AG09319 (cell line): Measurements from ENCODE around the gene IFNLR1.

ENCODE experiments used
- DNase-seq: peaks from one replicate; pipeline ENCODE4 v3.0.0-alpha.2; 2010; ENCODE audit warnings: low read depth; ENCODE audit errors: extremely low read depth
- TF ChIP-seq, protein P1 (sequence below): IDR thresholded peaks from 2 replicates; pipeline ENCODE4 v1.5.1; 2011; ENCODE audit warnings: low read depth, mild to moderate bottlenecking, inconsistent platforms, low read length, moderate library complexity

Gene IFNLR1

DNA sequence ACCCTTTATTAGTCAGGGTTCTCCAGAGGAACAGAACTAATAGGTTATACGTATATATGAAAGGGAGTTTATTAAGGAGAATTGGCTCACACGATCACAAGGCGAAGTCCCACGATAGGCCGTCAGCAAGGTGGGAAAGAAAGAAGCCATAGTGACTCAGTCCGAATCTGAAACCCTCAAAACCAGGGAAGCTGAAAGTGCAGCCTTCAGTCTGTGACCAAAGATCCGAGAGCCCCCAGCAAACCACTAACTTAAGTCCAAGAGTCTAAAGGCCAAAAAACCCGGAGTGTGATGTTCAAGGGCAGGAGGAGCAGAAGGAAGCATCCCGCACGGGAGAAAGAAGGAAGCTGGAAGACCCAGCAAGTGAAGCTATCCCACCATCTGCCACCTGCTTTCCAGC lies 9.9 kb downstream of the IFNLR1 start:
- TF ChIP-seq, protein P1, sequence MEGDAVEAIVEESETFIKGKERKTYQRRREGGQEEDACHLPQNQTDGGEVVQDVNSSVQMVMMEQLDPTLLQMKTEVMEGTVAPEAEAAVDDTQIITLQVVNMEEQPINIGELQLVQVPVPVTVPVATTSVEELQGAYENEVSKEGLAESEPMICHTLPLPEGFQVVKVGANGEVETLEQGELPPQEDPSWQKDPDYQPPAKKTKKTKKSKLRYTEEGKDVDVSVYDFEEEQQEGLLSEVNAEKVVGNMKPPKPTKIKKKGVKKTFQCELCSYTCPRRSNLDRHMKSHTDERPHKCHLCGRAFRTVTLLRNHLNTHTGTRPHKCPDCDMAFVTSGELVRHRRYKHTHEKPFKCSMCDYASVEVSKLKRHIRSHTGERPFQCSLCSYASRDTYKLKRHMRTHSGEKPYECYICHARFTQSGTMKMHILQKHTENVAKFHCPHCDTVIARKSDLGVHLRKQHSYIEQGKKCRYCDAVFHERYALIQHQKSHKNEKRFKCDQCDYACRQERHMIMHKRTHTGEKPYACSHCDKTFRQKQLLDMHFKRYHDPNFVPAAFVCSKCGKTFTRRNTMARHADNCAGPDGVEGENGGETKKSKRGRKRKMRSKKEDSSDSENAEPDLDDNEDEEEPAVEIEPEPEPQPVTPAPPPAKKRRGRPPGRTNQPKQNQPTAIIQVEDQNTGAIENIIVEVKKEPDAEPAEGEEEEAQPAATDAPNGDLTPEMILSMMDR = no peak

DNA sequence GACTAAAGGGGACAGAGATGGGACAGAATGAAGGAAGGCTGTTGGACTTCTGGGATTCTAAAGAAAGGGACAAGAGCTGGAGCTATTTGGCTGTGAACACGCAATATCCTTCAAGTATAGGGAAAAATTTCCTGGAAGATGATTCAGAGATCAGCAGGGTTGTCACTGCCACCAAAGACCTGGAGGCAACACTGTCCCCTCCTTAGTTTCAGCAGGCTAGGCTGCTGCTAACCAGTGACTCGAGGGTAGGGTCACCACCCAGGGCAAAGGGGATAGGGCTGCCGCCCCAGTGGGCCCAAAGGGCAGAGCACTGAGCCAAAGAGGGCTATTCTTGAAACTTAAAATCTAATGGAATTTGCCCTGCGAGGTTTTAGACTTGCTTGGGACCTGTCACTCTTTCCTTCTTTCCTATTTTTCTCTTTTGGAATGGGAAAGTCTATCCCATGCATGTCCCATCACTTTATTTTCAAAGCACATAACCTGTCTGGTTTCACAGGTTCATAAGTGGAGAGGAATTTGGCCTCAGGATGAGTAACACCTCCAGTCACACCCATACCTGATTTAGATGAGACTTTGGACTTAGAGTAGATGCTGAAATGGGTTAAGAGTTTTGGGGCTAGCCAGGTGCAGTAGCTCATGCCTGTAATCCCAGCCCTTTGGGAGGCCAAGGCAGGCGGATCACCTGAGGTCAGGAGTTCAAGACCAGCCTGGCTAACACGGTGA lies 11.9 kb downstream of the IFNLR1 start:
- TF ChIP-seq, protein P1 = no peak
- DNase-seq = no peak

More for the DNA sequence above, 9.9 kb downstream of the IFNLR1 start:
- DNase-seq = no peak

DNA sequence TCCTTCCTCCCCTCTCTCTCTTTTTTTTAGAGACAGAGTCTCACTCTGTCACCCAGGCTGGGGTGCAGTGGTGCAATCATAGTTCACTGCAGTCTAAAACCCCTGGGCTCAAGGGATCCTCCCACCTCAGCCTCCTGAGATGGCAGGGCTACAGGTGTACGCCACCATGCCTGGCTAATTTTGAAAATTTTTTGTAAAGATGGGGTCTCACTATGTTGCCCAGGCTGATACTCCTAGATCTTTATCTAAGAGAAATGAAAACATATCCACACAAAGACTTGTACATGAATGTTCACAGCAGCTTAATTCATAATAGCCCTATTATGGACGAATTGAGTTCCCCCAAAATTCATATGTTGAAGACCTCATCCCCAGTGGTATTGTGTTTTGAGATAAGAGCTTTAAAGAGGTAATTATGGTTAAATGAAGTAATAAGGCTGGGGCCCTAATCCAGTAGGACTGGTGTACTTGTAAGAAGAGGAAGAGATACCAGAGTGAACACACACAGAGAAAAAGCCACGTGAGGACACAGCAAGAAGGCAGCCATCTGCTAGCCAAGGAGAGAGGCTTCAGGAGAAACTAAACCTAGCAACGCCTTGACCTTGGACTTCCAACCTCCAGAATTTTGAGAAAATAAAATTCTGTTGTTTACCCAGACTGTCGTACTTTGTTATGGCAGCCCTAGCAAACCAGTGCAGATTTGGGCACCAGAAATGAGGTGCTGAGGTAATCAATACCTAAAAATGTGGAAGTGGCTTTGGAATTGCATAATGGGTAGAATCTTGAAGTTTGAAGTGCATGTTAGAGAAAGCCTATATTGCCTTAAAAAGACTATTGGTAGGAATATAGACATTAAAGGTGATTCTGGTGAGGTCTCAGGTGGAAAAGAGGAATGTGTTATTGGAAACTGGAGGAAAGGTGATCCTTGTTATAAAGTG lies 13.2 kb downstream of the IFNLR1 start:
- TF ChIP-seq, protein P1 = no peak
- no peak for DNase-seq

DNA sequence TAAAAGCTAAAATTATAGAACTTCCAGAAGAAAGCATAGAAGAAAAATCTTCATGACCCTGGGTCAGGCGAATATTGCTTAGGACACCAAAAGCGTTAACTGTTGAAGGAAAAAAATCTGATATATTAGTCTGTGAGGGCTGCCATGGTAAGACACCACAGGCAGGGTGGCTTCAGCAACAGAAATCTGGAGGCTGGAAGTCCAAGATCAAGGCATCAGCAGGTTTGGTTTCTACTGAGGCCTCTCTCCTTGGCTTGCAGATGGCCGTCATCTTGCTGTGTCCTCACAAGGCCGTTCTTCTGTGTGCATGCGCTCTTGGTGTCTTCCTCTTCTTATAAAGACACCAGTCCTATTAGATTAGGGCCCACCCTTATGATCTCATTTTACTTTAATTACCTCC lies 14.5 kb downstream of the IFNLR1 start:
- TF ChIP-seq, protein P1 = no peak
- DNase-seq = no peak

DNA sequence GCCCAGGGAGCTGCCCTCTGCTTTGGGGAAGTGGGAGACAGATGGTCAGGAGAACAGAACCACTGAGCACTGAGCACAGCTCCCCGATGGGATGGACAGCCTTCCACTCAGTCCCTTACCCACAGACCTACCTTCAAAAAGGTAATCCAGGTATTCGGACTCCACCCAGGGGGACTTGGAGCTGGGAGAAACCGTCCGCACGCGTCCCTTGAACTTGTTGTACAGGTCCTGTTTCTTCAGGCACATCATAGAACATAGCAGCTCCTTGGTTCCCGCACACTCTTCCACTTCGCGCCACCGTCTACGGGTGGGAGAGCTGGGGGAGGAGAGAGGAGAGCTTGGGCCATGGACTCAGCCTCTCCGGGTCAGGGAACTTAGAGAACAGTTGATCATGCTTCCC lies 17.8 kb downstream of the IFNLR1 start:
- DNase-seq = no peak
- TF ChIP-seq, protein P1 = no peak

DNA sequence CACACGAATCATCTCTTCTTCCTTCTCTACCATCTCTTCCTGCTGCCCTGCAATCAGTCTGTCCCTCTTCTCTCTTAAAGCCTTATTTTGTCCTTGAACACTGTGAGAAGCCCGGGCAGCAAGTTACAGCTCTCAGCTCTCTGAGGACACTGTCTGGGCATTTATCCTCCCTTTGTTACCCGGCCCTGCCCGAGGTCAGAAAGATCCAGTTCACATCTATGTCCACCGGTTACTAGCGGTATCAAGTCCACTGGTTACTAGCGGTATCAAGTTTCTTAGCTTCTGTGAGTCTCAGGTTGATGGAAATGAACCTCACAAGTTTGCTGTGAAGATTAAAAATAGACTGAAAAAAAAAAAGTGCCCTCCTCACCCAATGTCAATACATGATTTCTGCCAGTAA lies 18.8 kb downstream of the IFNLR1 start:
- TF ChIP-seq, protein P1 = no peak
- no peak for DNase-seq

DNA sequence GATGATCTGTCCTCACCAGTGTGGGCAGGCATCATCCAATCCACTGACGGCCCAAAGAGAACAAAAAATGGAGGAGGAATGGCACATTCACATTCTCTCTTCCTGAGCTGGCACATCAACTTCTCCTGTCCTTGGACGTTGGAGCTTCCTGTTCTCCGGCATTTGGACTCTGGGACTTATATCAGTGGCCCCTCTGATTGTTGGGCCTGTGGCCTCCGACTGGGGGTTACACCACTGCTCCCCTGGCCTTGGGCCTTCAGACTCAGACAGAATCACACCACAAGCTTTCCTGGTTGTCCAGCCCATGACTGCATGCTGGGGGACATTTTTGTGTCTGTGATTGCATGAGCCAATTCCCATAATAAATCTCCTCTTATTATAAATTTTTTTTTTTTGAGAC lies 20.1 kb downstream of the IFNLR1 start:
- TF ChIP-seq, protein P1 = no peak
- DNase-seq = no peak
